Esophagus squamous epithelium (tissue), 5 donors: ENCODE results near the gene SKAP1. TPM values are rescaled to one million over a fixed set of nuclear protein-coding genes. Genes with fewer than 3 reads are reported as not detected.

Experiments
- DNase-seq: peaks from one replicate; lab custom pipeline; 2025; lab: John Stamatoyannopoulos, UW
- H3K27ac ChIP-seq, 4 donors: fragments of 200-600 bp; sonication (generic); one replicate each; pipeline ENCODE4 v1.5.1; 2016 to 2019; ENCODE audit warnings: mild to moderate bottlenecking in 1 of 4
- H3K27me3 ChIP-seq, 4 donors: fragments of 200-600 bp; sonication (generic); 1 replicate in 3 of 4; 2 replicates in 1 of 4; pipeline versions ENCODE4 v1.5.1 to v1.6.0; 2017 to 2021; ENCODE audit warnings: antibody characterized with exemption in 1 of 4
- H3K36me3 ChIP-seq, 3 donors: fragments of 200-600 bp; sonication (generic); one replicate each; pipeline ENCODE4 v1.5.1; 2016 to 2019
- H3K4me1 ChIP-seq, 3 donors: fragments of 200-600 bp; sonication (generic); one replicate each; pipeline ENCODE4 v1.5.1; 2017 to 2019
- H3K4me3 ChIP-seq, 4 donors: fragments of 200-600 bp; sonication (generic); 1 replicate in 3 of 4; 2 replicates in 1 of 4; pipeline ENCODE4 v1.5.1; 2016 to 2019; ENCODE audit warnings: mild to moderate bottlenecking in 2 of 4, moderate library complexity in 1 of 4
- H3K9me3 ChIP-seq, 3 donors: fragments of 200-600 bp; sonication (generic); one replicate each; pipeline ENCODE4 v1.5.1; 2016 to 2019
- CTCF ChIP-seq, 6 experiments: fragments of 450-650 bp in 4 of 6; fragments of 200-600 bp in 2 of 6; sonication (generic) in 2 of 6; IDR thresholded peaks; one replicate each; pipeline ENCODE4 v1.5.1; 2016 to 2019; ENCODE audit warnings: antibody characterized with exemption in 6 of 6, mild to moderate bottlenecking in 4 of 6, moderate library complexity in 4 of 6
- POLR2A ChIP-seq, 4 donors: fragments of 450-650 bp; IDR thresholded peaks; one replicate each; pipeline ENCODE4 v1.6.1; 2017; ENCODE audit warnings: antibody characterized with exemption in 4 of 4, mild to moderate bottlenecking in 4 of 4, moderate library complexity in 3 of 4
- WGBS, 2 donors: methylation state at CpG; one replicate each; pipeline ENCODE4 v1.1.5; 2018; 5-methylcytosine and 5-hydroxymethylcytosine counted together
- intact Hi-C: fragments of 100-400 bp; cut with DNase I; formaldehyde crosslinking; loops from one replicate; pipeline ENCODE4 v1.15.0; 2022
- total RNA-seq, 4 donors: library from RNA; depleted of rRNA; stranded (reverse); fragments of >200 nt; gene quantifications; one replicate each; pipeline ENCODE4 v1.1.0, GENCODE V29; 2016
- donor health status: DM: yes; HTN: yes; CAD: no.

The SKAP1 gene
- total RNA-seq, 4 donors from 2014 or later = 0.83 to 5.1 (median 3.4) TPM; not detected in 1

- intact Hi-C loops = no loop called here
- H3K36me3 ChIP-seq = no peaks in the 10 kb centered on the region
- no peak overlapping the region for H3K27ac ChIP-seq
- no peak for DNase-seq
- H3K27me3 ChIP-seq = peaks cover 0 to 28% (median 0%) of the 10 kb centered on the region in 4 donors
- no peak overlapping the region for H3K4me3 ChIP-seq
- no peaks in the 10 kb centered on the region for H3K4me1 ChIP-seq
- no peak for TF ChIP-seq CTCF (IDR thresholded peaks at IDR 0.05)
- TF ChIP-seq POLR2A (IDR thresholded peaks at IDR 0.05) = no peak
- 70 to 81% methylated on average over 1 of the region's 1 CpG for WGBS, 2 donors
- H3K9me3 ChIP-seq = no peaks in the 10 kb centered on the region
Measured at GRCh38 chr17:48137656-48138055, 292.4 kb downstream of the SKAP1 start.

GRCh38 chr17:48134912-48135480 is 295.0 kb downstream of the SKAP1 start:
- Histone ChIP-seq H3K27ac (no peak overlapping the region), H3K4me3 (no peak overlapping the region), H3K36me3 (no peaks in the 10 kb centered on the region), H3K27me3 (peaks cover 0 to 3% (median 0%) of the 10 kb centered on the region in 4 donors), H3K4me1 (peaks cover 0 to 5% (median 0%) of the 10 kb centered on the region in 3 donors), H3K9me3 (no peaks in the 10 kb centered on the region)
- no peak for DNase-seq
- no peak for TF ChIP-seq POLR2A (IDR thresholded peaks at IDR 0.05)
- no peak for TF ChIP-seq CTCF (IDR thresholded peaks at IDR 0.05)
- 60 to 88% methylated on average over 1 to 3 of the region's 3 CpGs for WGBS, 2 donors
- intact Hi-C loops = loop anchor here (5.0 kb wide), 1 partner anchor 58 kb away; no protein-coding TSS in a partner anchor

- TF ChIP-seq POLR2A (IDR thresholded peaks at IDR 0.05) (no peak), CTCF (IDR thresholded peaks at IDR 0.05) (no peak)
- Histone ChIP-seq H3K9me3 (no peaks in the 10 kb centered on the region), H3K4me1 (peaks cover 0 to 10% (median 0%) of the 10 kb centered on the region in 3 donors), H3K27me3 (no peaks in the 10 kb centered on the region), H3K27ac (no peak overlapping the region), H3K4me3 (no peak overlapping the region), H3K36me3 (no peaks in the 10 kb centered on the region)
- WGBS, 2 donors = 73 to 88% methylated on average over 4 to 5 of the region's 5 CpGs
- intact Hi-C loops = loop anchor here (5.0 kb wide), 1 partner anchor 55 kb away; no protein-coding TSS in a partner anchor
- DNase-seq = no peak
Measured at GRCh38 chr17:48132385-48132784, 297.6 kb downstream of the SKAP1 start.

GRCh38 chr17:48131216-48131824 is 298.7 kb downstream of the SKAP1 start:
- no peak overlapping the region for H3K4me3 ChIP-seq
- H3K9me3 ChIP-seq = no peaks in the 10 kb centered on the region
- intact Hi-C loops = loop anchor here (5.0 kb wide), 1 partner anchor 54 kb away; no protein-coding TSS in a partner anchor
- no peaks in the 10 kb centered on the region for H3K27me3 ChIP-seq
- 41 to 42% methylated on average over 3 to 4 of the region's 4 CpGs for WGBS, 2 donors
- no peak for DNase-seq
- TF ChIP-seq CTCF (IDR thresholded peaks at IDR 0.05) (peak; percentile 59 to 83 (median 79)), POLR2A (IDR thresholded peaks at IDR 0.05) (no peak)
- H3K4me1 ChIP-seq = peaks cover 0 to 19% (median 3%) of the 10 kb centered on the region in 3 donors
- no peaks in the 10 kb centered on the region for H3K36me3 ChIP-seq
- no peak overlapping the region for H3K27ac ChIP-seq

GRCh38 chr17:48129981-48130380 is 300.0 kb downstream of the SKAP1 start:
- Histone ChIP-seq H3K9me3 (no peaks in the 10 kb centered on the region), H3K4me3 (no peak overlapping the region), H3K4me1 (peaks cover 0 to 19% (median 3%) of the 10 kb centered on the region in 3 donors), H3K36me3 (peaks cover 0 to 11% (median 0%) of the 10 kb centered on the region in 3 donors), H3K27ac (no peak overlapping the region), H3K27me3 (no peaks in the 10 kb centered on the region)
- no peak for DNase-seq
- intact Hi-C loops = loop anchor here (5.0 kb wide), 2 partner anchors 53 to 103 kb away; no protein-coding TSS in a partner anchor
- TF ChIP-seq CTCF (IDR thresholded peaks at IDR 0.05) (no peak), POLR2A (IDR thresholded peaks at IDR 0.05) (no peak)
- 60 to 69% methylated on average over 5 of the region's 5 CpGs for WGBS, 2 donors
